ENCODE results near the gene SLC38A1.
"Not testable (repeated sequence)": the region's sequence is repeated elsewhere in the genome, so short reads cannot be mapped to it uniquely, and the experiment has no call there.

Gene SLC38A1

GRCh38 chr12:46205294-46205693 is 63.5 kb downstream of the SLC38A1 start:
- DNase-seq, result no peak

- DNase-seq, result no peak
These were observed 67.5 kb downstream of the SLC38A1 start for GRCh38 chr12:46201284-46201789.

GRCh38 chr12:46200551-46200950 is 68.3 kb downstream of the SLC38A1 start:
- DNase-seq, result no peak

- DNase-seq, result no peak
These were observed 69.9 kb downstream of the SLC38A1 start for GRCh38 chr12:46198913-46199312.

GRCh38 chr12:46197883-46198282 is 71.0 kb downstream of the SLC38A1 start:
- DNase-seq, result no peak

- DNase-seq, result not testable (repeated sequence)
These were observed 78.3 kb downstream of the SLC38A1 start for GRCh38 chr12:46190533-46190932.

- no peak for DNase-seq
These were observed 80.7 kb downstream of the SLC38A1 start for GRCh38 chr12:46188170-46188569.

GRCh38 chr12:46187023-46187422 is 81.8 kb downstream of the SLC38A1 start:
- DNase-seq, result no peak

- DNase-seq, result no peak
These were observed 82.8 kb downstream of the SLC38A1 start for GRCh38 chr12:46186088-46186487.

GRCh38 chr12:46185686-46186085 is 83.2 kb downstream of the SLC38A1 start:
- no peak for DNase-seq

GRCh38 chr12:46184798-46185595 is 83.8 kb downstream of the SLC38A1 start:
- no peak for DNase-seq

- no peak for DNase-seq
These were observed 85.7 kb downstream of the SLC38A1 start for GRCh38 chr12:46183112-46183511.

GRCh38 chr12:46181465-46181864 is 87.4 kb downstream of the SLC38A1 start:
- no peak for DNase-seq

GRCh38 chr12:46179693-46180452 is 89.0 kb downstream of the SLC38A1 start:
- no peak for DNase-seq

- no peak for DNase-seq
These were observed 90.8 kb downstream of the SLC38A1 start for GRCh38 chr12:46177837-46178608.

GRCh38 chr12:46177025-46177424 is 91.8 kb downstream of the SLC38A1 start:
- DNase-seq, result no peak

- DNase-seq, result no peak
These were observed 93.9 kb downstream of the SLC38A1 start for GRCh38 chr12:46174919-46175318.

- no peak for DNase-seq
These were observed 94.7 kb downstream of the SLC38A1 start for GRCh38 chr12:46174061-46174662.

GRCh38 chr12:46168426-46168825 is 100.4 kb downstream of the SLC38A1 start:
- DNase-seq, result no peak

- DNase-seq, result no peak
These were observed 101.4 kb downstream of the SLC38A1 start for GRCh38 chr12:46167412-46167811.

- no peak for DNase-seq
These were observed 103.7 kb downstream of the SLC38A1 start for GRCh38 chr12:46165191-46165590.

GRCh38 chr12:46164186-46164761 is 104.6 kb downstream of the SLC38A1 start:
- DNase-seq, result no peak
